HPDE6-E6E7 (cell line): ENCODE measurements around the gene AP2A2.
A peak's percentile ranks its signal among the peaks of the same experiment; 100 is the strongest.

Experiments
- DNase-seq: peaks from one replicate; pipeline ENCODE4 v3.0.0; 2011; ENCODE audit warnings: missing footprints; ENCODE audit errors: extremely low spot score

The AP2A2 gene

DNA sequence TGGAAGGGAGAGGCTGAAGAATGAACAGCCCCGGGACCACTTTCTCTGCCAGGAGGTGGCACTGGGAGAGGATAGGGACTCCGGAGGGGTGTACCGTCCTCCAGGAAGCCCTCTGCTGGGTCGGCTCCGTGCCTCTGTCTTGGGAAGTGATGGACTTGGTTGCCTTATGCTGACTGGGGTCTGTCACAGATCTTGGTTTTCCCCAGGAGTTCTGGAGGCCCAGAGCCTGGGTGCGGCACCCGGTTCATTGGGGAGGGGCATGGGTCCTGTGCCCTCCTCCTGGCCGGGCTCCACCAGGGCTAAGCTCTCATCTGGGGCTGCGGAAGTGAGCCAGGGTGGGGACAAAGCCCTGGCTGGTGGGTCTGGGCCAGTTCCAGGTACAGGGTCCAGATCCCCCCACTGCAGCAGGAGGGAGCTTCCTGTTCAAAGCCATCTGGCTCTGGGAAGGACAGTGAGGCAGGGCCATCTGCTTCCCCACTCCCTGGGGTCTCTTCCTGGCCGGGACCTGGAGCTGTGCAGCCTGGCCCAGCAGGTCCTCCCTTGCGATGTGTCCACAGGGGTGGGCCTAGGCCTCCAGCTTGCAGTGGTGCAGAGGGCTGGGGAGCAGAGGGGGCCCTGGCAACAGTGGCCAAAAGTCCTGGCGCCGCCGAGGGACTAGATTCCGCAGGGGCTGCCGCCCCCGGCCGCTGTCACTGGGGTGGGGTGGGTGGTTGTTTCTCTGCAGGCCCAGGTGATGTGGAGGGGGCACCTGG is 1.1 kb upstream of the AP2A2 start:
- no peak for DNase-seq

DNA sequence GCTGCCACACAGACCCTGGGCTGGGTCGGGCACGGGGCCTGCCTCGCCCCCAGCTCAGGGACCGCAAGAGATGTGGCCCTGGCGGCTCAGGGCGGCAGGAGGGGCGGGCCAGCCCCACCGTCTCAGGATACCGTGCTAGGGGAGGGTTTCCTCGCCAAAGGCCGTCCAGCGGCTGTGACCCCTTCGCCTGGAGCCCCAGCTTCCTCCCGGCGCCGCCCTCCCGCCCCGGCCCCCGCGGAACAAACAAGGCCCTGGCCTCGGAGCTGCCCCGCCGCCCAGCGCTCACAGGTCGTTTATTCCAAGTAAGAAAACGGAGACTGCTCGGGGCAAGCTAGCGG is 543 bp upstream of the AP2A2 start:
- DNase-seq, result no peak

DNA sequence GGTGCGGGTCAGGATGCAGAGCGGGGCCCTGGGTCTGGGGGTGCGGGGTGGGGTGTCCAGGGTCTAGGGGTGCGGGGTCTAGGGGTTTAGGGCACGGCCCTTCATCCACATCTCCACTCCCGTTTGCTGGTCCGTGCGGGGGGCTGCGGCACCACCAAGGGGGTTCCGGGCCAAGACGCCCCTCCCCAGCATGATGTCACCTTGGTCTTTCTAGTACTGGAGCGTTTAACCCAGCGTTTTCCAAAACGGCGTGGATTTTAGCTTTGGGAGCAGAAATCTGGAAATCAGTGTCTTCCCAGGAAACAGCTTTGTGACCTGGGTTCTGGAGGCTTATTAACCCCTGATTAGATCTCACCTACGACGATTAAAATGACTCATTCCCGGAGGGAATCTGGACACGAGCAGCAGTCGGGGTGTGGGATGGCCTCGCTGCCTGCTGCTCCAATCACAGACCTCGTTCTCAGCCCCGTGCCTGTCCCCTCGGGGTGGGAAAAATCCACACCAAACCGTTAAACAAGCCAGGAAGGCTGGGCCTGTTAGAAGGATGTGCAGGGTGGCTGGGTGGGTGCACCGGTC is 759 bp downstream of the AP2A2 start:
- DNase-seq, result peak; percentile 60

DNA sequence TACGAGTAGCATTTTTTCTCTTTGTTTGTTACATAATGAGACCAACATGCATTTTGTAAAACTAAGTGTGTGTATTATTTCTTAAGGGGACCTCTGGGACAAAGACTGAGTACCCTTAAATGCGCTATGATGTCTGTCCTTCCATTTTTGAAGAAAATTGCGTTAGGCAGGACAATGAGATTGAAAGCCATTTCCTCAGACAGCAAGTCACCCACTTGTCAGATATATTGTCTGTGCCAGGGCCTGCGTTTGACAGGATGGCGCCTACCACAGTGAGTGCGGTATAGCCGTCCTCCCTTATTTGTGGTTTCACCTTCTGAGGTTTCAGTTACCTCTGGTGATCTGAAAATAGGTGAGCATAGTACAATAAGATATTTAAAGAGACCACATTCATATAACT is 2.2 kb downstream of the AP2A2 start:
- no peak for DNase-seq

- no peak for DNase-seq
These were observed 3.1 kb downstream of the AP2A2 start for GRCh38 chr11:928786-929185.

DNA sequence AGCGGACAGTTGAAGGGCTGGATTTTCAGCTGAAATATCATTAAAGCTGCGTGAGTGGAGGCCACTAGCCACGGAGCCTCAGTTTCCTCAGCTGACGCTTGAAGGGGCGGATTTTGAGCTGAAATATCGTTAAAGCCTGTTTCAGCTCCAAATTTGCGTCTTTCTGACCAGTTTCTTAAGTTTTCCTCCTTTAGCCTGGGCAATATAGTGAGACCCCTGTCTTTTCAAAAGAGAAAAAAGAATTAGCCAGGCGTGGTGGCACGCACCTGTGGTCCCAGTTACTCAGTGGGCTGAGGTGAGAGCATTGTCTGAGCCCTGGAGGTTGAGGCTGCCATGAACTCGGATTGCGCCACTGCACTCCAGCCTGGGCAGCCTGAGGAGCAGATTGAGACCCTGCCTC is 3.7 kb downstream of the AP2A2 start:
- no peak for DNase-seq

- no peak for DNase-seq
These were observed 5.7 kb downstream of the AP2A2 start for GRCh38 chr11:931385-931784.

- no peak for DNase-seq
These were observed 6.8 kb downstream of the AP2A2 start for GRCh38 chr11:932435-932834.

DNA sequence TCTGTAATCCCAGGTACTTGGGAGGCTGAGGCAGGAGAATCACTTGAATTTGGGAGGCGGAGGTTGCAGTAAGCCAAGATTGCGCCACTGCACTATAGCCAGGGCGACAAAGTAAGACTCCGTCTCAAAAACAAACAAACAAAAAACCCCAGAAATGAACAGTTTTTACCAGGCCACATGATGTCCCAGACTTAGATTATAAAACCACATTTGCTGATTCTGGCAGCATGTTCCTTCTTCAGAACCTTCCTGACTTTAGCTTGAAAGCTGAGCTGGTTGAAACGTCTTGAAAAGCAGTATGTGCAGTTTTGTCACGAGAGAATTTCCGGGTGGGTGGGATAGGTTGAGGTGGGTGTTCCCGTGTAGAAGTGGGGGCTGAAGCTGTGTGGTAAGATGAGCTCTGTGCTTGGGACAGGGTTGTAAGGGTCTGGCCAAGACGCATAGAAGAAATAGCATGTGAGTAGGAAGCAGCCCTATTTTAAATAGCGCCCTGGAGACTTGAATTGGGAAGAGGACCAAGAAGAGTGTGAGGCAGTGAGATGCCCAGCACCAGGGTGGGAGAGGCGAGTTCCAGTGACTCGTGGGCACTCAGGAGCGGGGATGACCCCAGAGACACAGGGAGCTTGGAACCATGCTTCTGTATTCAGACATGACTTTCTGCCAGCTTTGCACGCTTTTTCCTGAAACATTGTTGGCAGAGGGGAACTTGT is 7.6 kb downstream of the AP2A2 start:
- DNase-seq, result no peak

DNA sequence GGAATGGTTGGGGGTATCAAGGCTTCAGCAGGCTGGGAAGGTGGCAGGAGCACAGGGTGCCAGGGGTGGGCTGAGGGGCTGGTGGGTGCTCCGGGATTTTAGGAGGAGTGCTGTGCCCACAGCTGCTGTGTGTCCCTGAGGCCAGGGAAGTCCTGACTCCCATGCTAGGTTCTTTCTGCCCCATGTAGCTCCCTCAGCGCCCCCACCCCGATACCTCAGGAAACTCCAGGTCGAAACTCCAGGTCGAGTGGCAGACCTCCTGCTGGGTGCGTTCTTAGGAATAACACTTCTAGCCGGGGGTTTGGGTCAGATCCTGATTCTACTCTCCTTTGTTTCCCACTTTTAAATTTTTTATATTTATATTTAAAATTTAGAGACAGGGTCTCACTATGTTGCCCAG is 8.3 kb downstream of the AP2A2 start:
- no peak for DNase-seq

DNA sequence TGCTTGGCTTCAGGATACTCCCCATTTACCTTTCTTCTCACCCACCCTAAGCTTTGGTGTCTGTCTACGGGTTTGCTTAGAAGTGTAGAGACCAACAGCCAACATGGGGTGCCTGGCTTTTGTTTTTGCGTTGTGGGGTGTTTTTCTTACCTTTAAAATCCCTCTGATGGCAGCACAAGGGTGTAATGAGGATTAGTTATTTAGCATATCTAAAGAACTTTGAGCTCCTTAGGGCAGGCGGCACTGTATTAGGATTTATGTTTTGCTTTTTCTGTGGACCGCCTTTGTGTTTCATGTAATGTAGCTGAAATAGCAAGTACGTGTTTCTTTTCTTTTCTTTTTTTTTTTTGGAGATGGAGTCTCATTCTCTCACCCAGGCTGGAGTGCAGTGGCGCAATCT is 8.9 kb downstream of the AP2A2 start:
- DNase-seq, result no peak

DNA sequence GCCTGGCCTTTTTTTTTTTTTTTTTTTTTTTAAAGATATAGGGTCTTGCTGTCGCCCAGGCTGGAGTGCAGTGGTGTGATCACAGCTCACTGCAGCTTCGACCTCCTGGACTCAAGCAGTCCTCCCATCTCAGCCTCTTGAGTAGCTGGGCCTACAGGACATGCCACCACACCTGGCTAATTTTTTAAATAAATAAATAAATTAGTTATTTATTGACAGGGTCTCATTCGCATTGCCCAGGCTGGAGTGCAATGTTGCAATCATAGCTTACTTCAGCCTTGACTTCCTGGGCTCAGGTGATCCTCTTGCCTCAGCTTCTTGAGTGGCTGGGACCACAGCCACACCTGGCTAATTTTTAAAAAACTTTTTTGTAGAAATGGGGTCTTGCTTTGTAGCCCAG is 10.5 kb downstream of the AP2A2 start:
- DNase-seq, result no peak

DNA sequence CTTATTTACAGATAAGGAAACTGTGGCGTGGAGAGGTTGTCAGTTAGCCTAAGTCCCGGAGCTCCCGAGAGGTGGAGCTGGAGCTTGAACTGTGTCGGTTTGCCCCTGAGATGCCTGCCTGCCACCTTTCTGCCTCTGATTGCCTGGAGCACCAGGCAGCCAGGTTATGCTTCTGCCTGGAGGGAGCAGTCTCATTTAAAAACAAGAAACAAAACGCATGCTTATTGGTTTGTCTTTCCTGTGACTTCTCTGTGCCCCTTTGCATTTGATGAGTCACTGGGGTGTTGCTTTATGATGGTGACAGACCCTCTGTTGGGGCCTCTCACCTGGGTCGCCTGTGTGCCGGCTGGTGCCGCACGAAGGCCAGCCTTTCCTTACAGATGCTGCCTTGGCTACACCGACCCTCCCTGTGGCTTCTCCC is 12.2 kb downstream of the AP2A2 start:
- DNase-seq, result no peak

GRCh38 chr11:940496-941135 is 14.9 kb downstream of the AP2A2 start:
- DNase-seq, result no peak

- no peak for DNase-seq
These were observed 17.2 kb downstream of the AP2A2 start for GRCh38 chr11:942823-943222.

GRCh38 chr11:944711-945470 is 19.2 kb downstream of the AP2A2 start:
- no peak for DNase-seq

DNA sequence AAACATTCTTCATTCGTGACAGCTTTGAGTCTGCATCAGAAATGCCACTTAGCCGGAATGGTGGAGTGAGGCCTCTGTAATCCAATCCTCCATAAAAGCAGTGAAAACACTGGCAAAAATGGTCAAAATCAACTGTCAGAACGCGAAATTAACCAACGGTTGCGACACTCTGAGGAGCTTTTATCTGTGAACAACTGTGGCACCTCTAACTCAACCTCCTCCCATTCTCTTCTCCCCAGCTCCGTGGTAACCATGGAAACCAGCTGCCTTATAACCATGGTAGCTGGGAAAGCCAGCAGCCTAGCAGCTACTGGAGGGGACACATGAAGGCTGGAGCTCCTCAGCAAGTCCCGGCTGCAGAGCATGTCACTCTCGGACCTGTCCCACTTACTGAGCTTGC is 20.3 kb downstream of the AP2A2 start:
- no peak for DNase-seq

GRCh38 chr11:947744-948143 is 22.1 kb downstream of the AP2A2 start:
- DNase-seq, result no peak

GRCh38 chr11:951507-951906 is 25.8 kb downstream of the AP2A2 start:
- no peak for DNase-seq

DNA sequence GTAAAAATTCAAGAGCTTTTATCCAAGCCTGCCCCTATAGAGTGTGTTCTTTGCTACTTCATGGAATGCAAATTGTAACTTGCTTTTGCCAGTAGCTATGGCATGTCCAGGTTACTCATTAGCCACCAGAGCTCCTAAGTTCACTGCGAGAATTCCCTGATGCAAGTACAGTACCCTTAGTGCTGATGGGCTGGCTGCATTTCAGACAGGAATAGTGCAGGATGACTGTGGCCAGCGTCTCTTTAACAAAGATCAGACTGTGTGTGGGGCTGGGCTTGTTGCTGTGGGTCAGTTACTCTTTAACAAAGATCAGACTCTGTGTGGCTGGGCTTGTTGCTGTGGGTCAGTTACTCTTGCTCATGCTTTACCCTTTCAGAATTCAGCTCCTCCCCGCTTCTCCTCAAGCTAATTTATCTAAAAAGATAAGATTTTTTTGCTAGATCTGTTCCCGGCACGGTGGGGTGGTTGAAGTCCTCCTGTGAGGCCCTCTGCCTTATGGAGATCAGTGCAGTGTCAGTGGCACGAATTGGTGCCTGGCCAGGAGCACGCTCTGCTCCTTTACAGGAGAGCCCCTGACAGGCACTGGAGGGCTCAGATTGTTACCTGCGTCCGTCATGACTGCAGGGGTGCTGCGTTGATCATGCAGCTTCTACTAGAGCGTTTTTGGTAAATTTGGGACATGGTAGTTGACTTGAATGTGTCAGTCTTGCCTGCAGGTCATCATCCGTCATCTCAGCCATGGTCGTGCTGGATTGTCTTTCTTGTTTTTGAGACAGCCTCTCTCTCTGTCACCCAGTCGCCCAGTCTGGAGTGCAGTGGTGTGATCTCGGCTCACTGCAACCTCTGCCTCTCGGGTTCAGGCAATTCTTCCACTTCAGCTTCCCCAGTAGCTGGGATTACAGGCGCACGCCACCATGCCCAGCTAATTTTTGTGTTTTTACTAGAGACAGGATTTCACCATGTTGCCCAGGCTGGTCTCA is 27.0 kb downstream of the AP2A2 start:
- no peak for DNase-seq

- DNase-seq, result no peak
These were observed 27.8 kb downstream of the AP2A2 start for GRCh38 chr11:953512-953911.
